Activated CD8-positive, alpha-beta T cell treated with anti-CD3 and anti-CD28 coated beads for 36 hours (primary cell): ENCODE results near the gene PEPD. TPM values are rescaled to one million over a fixed set of nuclear protein-coding genes. Genes with fewer than 3 reads are reported as not detected.

Source experiments
- ATAC-seq: fragments of 200-7000 bp; cut with Tn5 transposase; one replicate; pipeline ENCODE4 v1.10.0; 2021; ENCODE audit warnings: mild to moderate bottlenecking, moderate library complexity
- CTCF ChIA-PET: fragments of 350-600 bp; sonication (Branson Sonifier 250); formaldehyde crosslinking; loops from one replicate; lab custom pipeline; 2021; ENCODE audit warnings: antibody characterized with exemption; lab: Charles Lee
- POLR2A ChIA-PET: fragments of 350-600 bp; sonication (Branson Sonifier 250); formaldehyde crosslinking; loops from one replicate; lab custom pipeline; 2021; ENCODE audit warnings: antibody characterized with exemption; lab: Charles Lee
- DNase-seq: peaks from one replicate; pipeline ENCODE4 v3.0.0-alpha.2; 2020
- H3K27ac Mint-ChIP-seq: one replicate; pipeline ENCODE4 v1.8.0; 2021; ENCODE audit warnings: mild to moderate bottlenecking, mixed read lengths
- H3K27me3 Mint-ChIP-seq: one replicate; pipeline ENCODE4 v1.8.0; 2021; ENCODE audit warnings: mixed read lengths
- H3K36me3 Mint-ChIP-seq: one replicate; pipeline ENCODE4 v1.8.0; 2021; ENCODE audit warnings: low read depth, mixed read lengths
- H3K4me1 Mint-ChIP-seq: one replicate; pipeline ENCODE4 v1.8.0; 2021; ENCODE audit warnings: low read depth, mixed read lengths
- H3K4me3 Mint-ChIP-seq: one replicate; pipeline ENCODE4 v1.8.0; 2021; ENCODE audit warnings: mild to moderate bottlenecking, moderate library complexity, mixed read lengths
- H3K9me3 Mint-ChIP-seq: one replicate; pipeline ENCODE4 v1.8.0; 2021; ENCODE audit warnings: mixed read lengths
- CTCF ChIP-seq: fragments of 200-600 bp; IDR thresholded peaks from one replicate; pipeline ENCODE4 v1.8.0; 2022; ENCODE audit warnings: antibody characterized with exemption, mild to moderate bottlenecking
- intact Hi-C: fragments of 100-400 bp; cut with micrococcal nuclease; formaldehyde crosslinking; loops from one replicate; pipeline ENCODE4 v1.10.0; 2022
- total RNA-seq, 2 experiments: library from RNA; stranded (reverse); gene quantifications; one replicate each; pipeline ENCODE4 v1.2.3, GENCODE V29; 2021

The PEPD gene
- total RNA-seq, 2 experiments from 2014 or later: 32.6 to 34.6 TPM

GRCh38 chr19:33527125-33527524, 5.5 kb upstream of the PEPD start:
- DNase-seq (no peak), ATAC-seq (no peak)
- H3K9me3 Mint-ChIP-seq: no peaks in the 10 kb centered on the region
- no peak overlapping the region for H3K4me3 Mint-ChIP-seq
- POLR2A ChIA-PET: no interaction called here
- H3K36me3 Mint-ChIP-seq: no peaks in the 10 kb centered on the region
- peaks cover 4% of the 10 kb centered on the region for H3K4me1 Mint-ChIP-seq
- no peak overlapping the region for H3K27ac Mint-ChIP-seq
- CTCF ChIA-PET: interaction anchor here (1.2 kb wide), 1 partner anchor 251 kb away, joined by 4 read pairs; no protein-coding TSS in a partner anchor
- H3K27me3 Mint-ChIP-seq: peaks cover 7% of the 10 kb centered on the region
- intact Hi-C loops: no loop called here
- no peak for TF ChIP-seq CTCF

GRCh38 chr19:33524024-33524664, 2.6 kb upstream of the PEPD start:
- Mint-ChIP-seq H3K4me1 (peaks cover 16% of the 10 kb centered on the region), H3K4me3 (no peak overlapping the region), H3K27ac (no peak overlapping the region), H3K9me3 (no peaks in the 10 kb centered on the region), H3K36me3 (no peaks in the 10 kb centered on the region), H3K27me3 (no peaks in the 10 kb centered on the region)
- POLR2A ChIA-PET: no interaction called here
- ATAC-seq (no peak), DNase-seq (no peak)
- intact Hi-C loops: no loop called here
- CTCF ChIA-PET: interaction anchor here (1.4 kb wide), 1 partner anchor 94 kb away, joined by 6 read pairs; no protein-coding TSS in a partner anchor
- TF ChIP-seq CTCF: no peak

DNA sequence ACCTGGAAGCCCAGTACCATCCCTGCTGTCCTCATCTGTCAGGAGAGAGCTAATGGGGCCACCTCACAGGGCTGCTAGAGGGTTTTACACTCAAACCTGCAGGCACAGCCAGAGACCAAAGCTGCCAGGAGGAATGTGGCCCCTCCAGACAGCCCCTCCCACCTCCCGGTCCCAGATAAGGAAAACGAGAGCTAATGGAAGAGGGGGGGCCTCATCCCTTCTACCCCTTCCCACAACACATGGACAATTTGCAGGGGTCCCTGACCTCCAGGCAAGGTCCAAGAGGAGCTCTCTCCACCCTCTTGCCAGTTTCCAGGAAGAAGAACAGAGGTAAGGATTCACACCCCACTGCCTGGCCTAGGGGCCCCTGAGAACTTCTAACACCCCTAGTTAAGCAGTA, 1.6 kb upstream of the PEPD start:
- DNase-seq: no peak
- Mint-ChIP-seq H3K27ac (no peak overlapping the region), H3K36me3 (no peaks in the 10 kb centered on the region), H3K27me3 (no peaks in the 10 kb centered on the region), H3K4me1 (peaks cover 16% of the 10 kb centered on the region), H3K4me3 (no peak overlapping the region), H3K9me3 (no peaks in the 10 kb centered on the region)
- ChIA-PET CTCF (interaction anchor here (1.4 kb wide), 1 partner anchor 93 kb away, joined by 6 read pairs; no protein-coding TSS in a partner anchor), POLR2A (no interaction called here)
- no peak for ATAC-seq
- intact Hi-C loops: no loop called here
- no peak for TF ChIP-seq CTCF

DNA sequence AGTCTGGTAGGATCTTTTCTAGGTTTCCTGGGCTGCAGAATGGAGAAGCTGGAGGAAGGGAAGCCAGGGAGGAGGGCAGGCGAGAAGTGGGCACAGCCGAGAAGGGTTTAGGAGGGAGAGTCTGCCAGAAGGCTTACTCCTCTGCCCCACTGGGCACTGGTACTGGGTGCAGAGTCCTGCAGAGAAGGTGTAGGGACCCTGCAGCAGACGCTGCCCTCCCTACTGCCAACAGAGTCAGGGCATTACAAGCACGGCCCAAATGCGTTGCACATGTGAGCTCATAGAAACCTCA, 726 bp upstream of the PEPD start:
- peak overlapping the region; percentile 78 for H3K27ac Mint-ChIP-seq
- no peak for TF ChIP-seq CTCF
- DNase-seq (peak; percentile 5), ATAC-seq (no peak)
- intact Hi-C loops: no loop called here
- peaks cover 16% of the 10 kb centered on the region for H3K4me1 Mint-ChIP-seq
- H3K9me3 Mint-ChIP-seq: no peaks in the 10 kb centered on the region
- ChIA-PET POLR2A (interaction anchor here (2.1 kb wide), 1 partner anchor 12 kb away, joined by 8 read pairs; no protein-coding TSS in a partner anchor), CTCF (no interaction called here)
- H3K4me3 Mint-ChIP-seq: peak overlapping the region; percentile 94
- H3K36me3 Mint-ChIP-seq: no peaks in the 10 kb centered on the region
- no peaks in the 10 kb centered on the region for H3K27me3 Mint-ChIP-seq

GRCh38 chr19:33520844-33521479, 629 bp downstream of the PEPD start:
- no peaks in the 10 kb centered on the region for H3K9me3 Mint-ChIP-seq
- intact Hi-C loops: no loop called here
- DNase-seq: no peak
- no peak for TF ChIP-seq CTCF
- H3K36me3 Mint-ChIP-seq: no peaks in the 10 kb centered on the region
- no peak overlapping the region for H3K27ac Mint-ChIP-seq
- peak overlapping the region; percentile 94 for H3K4me3 Mint-ChIP-seq
- H3K4me1 Mint-ChIP-seq: peaks cover 21% of the 10 kb centered on the region
- CTCF ChIA-PET: interaction anchor here (1.0 to 2.0 kb wide), 2 partner anchors 90 to 105 kb away, joined by 4 to 5 read pairs; no protein-coding TSS in a partner anchor
- POLR2A ChIA-PET: interaction anchor here (0.9 to 2.1 kb wide), 3 partner anchors 10 to 276 kb away, joined by 3 to 8 read pairs (median 4); no protein-coding TSS in a partner anchor
- ATAC-seq: no peak
- no peaks in the 10 kb centered on the region for H3K27me3 Mint-ChIP-seq
